CD4-positive, alpha-beta T cell treated with Interleukin-15 for 1 hour (primary cell): ENCODE measurements around the gene GLIS2.
"Not testable (repeated sequence)": the region's sequence is repeated elsewhere in the genome, so short reads cannot be mapped to it uniquely, and the experiment has no call there.

Source experiments
- DNase-seq: peaks from one replicate; pipeline ENCODE4 v3.0.0-alpha.2; 2020

Gene GLIS2

DNA sequence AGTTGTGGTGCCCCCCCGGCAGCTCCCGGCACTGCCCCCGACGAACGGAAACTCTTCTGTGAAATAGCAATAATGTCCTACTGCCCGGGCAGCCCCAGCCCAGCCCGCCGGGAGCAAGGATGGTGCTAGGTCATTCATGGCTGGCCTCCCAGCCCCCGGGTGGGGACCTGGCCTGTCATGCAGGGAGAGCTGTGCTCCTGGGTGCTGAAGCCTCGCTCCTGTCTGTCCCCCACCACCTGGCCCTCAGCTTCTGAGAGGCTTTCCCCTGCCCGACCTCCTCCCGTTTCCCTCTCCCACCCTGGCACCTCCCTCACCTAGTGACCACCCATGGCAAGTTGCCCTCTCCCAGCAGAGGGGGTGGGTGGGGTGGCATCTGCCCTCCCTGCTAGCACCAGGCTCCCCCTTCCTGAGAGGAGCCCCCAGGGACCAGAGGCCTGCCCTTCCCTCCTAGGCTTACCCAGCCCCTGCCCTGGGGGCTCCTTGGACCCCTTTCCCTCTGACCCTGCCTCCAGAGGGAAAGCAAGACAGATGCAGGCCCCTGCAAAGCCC, 21.7 kb downstream of the GLIS2 start:
- DNase-seq = no peak

DNA sequence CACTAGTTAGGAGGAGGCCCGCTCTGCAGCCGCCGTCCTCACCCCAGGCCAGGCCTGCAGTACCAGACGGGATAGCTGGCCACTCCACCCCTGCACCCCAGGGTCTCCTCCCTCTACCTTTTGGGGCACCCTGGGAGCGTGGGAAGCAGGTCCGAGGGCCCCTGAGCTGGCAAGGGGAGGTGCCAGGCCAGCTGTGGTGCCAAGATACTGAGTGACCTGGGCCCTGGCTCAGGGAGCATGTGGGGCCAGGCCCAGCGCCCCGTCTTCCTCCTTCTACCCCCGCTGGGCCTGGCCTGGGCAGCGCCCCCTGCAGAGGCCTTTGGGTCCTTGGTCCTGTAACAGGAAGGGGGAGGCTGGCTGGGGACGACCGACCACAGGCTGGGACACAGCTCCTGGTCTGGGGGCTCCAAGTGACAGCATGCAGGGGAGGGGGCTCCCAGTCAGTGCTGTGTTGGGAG, 22.3 kb downstream of the GLIS2 start:
- no peak for DNase-seq

DNA sequence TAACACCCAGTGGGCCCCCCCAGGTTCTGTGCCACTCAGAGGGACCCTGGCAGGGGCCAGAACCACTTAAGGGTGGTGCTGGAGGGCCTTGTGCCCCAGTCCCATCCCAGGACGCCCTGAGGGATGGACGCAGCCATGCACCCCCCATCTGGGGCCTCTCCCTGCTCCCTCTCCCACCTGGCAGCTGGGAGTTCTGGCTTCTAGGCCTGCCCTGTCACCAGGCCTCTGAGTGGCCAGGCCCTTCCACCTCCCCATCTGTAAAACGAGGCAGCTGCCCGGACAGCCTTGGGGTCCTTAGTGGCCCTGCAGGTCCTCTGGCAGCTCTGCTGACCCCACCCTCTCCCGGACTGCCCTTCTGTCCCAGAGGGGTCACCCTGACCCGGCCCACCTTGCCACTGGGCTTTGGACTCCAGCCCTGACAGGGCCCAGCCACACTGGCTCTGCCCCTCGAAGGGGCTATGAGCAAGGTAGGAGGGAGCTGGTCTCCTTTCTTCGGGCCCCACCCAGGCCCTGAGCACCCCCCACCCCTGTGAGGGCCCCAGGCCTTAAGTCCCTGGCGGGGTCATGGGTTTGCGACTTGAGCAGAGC, 22.9 kb downstream of the GLIS2 start:
- DNase-seq = no peak

DNA sequence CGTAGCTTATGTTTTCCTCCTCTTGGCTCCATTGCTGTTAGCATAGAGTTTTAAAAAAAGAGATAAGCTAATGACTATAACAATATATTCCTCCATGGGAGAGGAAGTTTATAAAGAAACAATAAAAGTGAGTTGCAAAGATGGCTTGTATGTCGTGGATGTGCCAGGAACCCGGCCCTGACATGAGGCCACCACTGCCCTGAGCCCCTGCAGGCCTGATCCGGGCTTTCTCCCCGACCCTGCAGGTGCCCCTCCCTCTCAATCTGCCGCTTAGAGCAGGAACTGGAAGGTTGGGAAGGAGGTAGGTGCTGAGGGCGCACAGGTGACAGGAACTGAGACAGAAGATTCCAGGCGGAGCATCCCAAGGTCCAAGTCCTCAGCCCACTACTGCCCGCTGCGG, 23.6 kb downstream of the GLIS2 start:
- DNase-seq = no peak

DNA sequence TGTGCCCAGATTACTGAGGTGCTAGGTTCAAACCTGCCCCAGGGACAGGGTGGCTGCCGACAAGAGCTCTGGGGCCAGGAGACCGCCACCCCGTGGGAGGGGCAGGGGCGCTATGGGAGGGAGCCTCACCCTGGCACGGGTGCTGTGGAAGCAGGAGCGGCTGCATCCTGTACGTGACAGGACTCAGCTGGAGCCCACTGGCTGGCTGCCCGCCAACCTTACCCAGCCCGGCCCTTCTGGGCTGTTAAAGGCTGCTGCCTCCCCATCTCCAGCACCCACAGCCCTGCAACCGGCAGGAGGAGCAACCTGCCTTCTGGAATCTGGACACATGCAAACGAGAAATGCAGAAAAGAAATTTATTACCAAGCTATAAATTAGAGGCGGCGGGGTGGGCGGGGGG, 24.0 kb downstream of the GLIS2 start:
- no peak for DNase-seq

DNA sequence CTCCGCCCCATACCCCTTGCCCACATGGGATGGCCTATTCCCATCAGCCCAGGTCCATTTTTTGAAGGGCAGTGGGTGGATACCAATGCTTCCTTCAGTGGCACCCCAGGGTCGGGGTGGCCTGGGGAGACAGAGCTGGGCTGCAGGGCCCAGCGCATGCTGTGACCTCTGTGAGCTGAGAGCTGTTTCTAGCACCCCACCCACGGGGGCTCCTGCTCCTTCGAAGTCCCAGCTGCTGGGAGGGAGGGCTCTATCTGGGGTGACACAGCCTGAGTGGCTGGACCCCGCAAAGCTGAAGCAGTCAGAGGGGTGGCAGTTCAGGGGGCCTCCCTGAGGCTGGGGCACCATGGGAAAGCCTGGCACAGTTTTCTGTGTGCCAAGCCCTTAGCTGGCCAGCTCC, 24.6 kb downstream of the GLIS2 start:
- no peak for DNase-seq

DNA sequence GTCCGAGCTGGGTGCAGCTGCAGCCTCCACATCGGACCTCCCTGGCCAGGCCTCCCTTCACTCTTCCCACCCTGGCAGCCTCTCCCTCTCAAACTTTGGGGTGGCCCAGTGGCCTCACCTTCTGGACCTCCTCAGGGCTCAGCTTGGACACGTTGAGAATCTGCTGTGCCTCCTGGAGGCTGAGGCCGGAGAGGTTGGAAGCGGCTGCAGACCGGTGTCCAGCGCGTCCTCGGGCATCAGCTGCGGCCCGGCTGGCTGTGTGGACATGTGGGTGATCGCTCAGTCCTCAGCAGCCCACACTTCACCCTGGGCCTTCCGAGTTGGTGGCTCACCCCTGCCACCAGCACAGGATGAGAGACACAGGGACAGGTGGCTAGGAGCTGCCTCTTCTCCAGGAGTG, 25.4 kb downstream of the GLIS2 start:
- no peak for DNase-seq

DNA sequence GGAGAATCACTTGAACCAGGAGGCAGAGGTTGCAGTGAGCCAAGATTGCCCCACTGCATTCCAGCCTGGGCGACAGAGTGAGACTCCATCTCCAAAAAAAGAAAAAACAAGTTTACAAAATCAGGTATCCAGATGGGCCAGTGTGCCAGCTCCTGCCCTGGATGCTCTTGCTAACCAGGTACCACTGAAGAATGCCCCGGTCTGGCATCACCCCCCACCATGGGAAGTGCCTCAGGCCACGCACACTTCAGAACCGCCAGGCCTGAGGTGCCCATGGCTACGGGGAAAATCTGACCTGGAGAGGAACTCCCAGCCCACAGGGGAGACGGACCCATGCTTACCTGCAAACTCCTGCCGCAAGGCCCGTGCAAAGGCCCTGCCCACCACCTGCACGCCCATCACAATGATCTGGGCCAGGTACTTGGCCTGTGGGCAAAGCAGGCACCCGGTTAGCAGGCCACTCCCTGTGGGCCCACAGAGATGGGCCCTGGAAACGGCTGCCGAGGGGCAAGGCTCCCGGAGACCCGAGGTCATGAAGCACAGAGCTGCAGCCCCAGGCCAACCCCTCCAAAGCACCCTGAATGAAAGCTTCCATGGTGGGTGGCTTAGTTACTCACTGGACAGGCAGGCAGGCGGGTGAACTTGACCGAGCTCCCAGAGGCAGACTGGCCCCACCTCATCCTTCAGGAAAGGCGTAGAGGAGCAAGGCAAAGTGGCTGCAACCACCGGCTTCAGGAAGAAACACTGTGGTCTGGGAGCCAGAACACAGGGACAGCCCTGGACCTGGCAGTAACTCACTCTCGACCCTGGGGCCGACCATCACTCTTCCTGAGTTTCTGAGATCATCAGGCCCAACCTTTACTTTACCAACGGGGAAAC, 27.2 kb downstream of the GLIS2 start:
- DNase-seq = no peak

DNA sequence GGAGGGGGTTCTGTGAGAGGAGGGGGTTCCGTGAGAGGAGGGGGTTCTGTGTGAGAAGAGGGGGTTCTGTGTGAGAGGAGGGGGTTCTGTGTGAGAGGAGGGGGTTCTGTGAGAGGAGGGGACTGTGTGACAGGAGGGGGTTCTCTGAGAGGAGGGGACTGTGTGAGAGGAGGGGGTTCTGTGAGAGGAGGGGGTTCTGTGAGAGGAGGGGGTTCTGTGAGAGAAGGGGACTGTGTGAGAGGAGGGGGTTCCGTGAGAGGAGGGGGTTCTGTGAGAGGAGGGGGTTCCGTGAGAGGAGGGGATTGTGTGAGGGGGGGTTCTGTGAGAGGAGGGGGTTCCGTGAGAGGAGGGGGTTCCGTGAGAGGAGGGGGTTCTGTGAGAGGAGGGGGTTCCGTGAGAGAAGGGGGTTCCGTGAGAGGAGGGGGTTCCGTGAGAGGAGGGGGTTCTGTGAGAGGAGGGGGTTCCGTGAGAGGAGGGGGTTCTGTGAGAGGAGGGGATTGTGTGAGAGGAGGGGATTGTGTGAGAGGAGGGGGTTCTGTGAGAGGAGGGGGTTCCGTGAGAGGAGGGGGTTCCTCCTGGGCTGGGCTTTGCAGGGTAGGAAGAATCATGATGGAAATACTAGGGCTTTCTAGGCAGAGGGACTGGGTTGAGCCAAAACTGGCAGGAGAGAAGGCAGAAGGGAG, 28.6 kb downstream of the GLIS2 start:
- DNase-seq = not testable (repeated sequence)

DNA sequence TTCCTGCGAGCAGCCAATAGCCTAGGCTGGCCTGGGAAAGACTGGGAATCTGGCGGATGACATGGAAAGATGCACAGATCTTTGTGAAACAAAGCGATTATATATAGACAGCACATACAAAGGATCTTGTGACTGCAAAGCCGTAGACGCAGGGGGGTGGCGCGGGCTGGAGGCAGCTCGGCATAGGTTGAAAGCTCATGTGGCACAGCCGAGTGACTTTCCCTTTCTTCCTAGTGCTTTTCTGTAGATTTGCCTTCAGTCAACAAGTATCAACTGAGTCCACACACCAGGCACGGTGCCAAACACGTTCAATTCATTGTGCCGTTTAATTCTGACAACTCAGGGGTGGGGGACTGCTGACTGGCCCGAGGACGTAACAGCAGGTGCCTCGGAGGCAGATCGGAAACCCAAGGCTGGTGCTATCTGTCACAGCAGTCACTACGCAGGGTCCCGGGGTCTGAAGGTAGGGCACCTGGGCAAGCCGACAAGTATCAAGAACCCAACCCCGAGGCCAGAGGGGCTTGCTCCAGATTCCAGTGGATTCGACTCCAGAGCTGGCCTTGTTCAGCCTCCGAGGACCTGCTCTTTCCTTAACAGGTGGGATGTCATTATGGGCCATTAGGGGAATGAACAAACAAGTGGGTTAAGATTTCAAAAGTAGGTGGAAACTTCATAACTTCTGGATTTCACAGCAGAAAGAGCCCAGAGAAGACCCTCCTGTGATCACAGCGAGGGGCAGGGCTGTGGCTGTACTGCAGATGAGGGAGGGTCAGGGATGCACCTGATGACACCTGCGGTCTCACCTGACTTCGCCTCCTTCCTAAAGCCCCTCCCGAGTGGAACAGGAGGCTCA, 29.3 kb downstream of the GLIS2 start:
- DNase-seq = no peak

DNA sequence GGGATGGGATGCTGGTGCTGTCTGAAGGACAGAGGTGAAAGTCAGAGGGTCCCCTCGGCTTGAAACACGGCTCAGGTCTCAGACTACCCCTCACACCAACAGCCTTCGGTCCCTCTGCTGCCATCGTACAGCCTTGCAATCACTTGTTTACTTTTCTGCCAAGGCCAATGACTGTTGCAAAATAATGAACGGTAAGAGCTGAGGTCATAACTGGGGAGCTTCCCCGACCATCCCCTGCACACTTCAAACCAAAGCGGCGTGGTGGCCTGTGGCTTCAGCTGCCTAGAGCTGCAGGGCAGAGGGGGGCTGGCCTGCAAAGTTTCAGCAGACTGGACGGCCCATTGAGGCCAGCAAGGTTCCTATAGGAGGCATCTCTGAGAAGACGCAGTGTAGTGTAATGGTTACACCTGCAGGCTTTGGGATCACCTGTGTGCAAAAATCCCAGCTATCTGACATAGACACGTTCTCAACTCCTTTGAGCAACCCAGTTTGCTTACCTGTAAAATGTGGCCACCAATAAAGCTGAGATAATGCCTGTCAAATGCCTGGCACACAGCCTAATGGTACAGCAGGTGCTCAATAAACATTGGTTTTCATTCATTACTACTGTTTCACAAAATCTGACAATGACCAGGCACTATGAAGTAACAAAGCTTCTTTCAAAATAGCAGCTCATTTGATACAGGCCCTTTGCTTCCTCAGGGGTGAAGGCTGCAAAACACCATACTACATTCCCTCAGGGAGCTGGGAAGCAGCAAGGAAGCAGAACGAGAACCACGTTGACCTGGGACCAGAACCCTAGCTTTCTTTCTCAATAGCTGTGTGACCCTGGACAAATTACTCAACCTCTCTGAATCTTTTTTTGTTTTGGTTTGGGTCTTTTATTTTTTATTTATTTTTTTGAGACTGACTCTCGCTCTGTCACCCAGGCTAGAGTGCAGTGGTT, 30.2 kb downstream of the GLIS2 start:
- no peak for DNase-seq

DNA sequence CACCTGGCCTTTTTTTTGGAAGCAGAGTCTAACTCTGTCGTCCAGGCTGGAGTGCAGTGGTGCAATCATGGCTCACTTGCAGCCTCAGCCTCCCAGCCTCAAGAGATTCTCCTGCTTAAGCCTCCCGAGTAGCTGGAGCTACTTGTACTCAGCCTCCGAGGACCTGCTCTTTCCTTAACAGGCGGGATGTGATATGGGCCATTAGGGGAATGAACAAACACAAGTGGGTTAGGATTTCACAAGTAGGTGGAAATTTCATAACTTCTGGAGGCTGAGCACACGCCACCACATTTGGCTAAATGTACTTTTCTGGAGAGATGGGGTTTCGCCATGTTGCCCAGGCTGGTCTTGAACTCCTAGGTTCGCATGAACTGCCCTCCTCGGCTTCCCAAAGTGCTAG, 31.1 kb downstream of the GLIS2 start:
- DNase-seq = no peak

DNA sequence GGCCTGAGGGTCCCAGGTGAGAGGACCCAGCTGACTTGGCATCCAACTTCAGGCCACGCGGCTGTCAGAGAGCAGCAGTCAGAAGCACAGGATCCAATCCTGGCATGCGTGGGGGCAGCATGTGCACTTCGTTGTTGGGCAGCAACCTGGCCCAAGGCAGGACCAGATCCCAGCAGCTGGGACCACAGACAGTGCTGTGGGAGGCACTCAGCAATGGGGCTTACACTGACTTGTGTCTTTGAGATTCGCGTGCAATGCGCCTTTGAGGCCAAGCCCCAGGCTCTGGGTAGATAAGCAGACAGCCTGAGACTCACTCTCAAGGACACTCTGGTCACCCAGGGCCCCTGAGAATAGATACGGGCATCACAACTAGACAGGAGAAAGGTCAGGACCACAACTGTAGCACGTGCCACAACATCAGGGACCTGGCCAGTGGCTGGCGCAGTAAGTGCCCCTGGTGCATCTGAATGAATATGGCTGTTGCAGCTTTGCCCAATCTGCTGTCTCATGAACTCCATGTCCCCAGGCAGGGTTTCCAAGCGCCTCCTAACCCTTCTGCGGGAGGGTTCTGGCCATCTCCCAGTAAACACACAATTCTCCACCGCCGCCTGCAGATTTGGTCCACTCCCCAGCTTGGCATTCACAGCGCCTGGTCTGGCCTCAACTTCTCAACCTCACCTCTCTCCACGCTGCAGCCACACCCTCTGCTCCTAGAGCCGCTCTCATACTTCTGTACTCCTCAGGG, 32.1 kb downstream of the GLIS2 start:
- DNase-seq = no peak

DNA sequence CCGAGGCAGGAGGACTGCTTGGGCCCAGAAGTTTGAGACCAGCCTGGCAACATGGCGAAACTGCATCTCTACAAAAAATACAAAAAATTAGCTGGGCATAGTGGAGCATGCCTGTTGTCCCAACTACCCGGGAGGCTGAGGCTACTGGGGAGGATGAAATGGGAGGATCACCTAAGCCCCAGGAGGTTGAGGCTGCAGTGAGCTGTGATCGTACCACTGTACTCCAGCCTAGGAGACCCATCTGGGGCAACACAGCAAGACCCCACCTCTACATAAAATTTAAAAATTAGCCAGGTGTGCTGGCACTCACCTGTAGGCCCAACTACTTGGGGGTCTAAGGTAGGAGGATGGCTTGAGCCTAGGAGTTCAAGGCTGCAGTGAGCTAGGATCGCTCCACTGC, 33.5 kb downstream of the GLIS2 start:
- DNase-seq = no peak

DNA sequence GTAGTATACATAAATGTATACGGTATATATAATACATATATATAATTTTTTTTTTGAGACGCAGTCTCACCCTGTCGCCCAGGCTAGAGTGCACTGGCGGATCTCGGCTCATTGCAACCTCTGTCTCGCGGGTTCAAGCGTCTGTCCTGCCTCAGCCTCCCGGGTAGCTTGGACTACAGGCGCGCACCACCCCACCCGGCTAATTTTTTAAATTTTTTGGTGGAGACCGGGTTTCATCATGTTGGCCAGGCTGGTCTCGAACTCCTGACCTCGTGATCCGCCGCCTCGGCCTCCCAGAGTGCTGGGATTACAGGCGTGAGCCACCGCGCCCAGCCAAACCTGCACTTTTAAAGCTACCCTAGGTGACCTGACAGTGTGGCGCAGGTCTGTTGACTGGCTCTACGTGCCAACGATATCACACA, 34.5 kb downstream of the GLIS2 start:
- no peak for DNase-seq

DNA sequence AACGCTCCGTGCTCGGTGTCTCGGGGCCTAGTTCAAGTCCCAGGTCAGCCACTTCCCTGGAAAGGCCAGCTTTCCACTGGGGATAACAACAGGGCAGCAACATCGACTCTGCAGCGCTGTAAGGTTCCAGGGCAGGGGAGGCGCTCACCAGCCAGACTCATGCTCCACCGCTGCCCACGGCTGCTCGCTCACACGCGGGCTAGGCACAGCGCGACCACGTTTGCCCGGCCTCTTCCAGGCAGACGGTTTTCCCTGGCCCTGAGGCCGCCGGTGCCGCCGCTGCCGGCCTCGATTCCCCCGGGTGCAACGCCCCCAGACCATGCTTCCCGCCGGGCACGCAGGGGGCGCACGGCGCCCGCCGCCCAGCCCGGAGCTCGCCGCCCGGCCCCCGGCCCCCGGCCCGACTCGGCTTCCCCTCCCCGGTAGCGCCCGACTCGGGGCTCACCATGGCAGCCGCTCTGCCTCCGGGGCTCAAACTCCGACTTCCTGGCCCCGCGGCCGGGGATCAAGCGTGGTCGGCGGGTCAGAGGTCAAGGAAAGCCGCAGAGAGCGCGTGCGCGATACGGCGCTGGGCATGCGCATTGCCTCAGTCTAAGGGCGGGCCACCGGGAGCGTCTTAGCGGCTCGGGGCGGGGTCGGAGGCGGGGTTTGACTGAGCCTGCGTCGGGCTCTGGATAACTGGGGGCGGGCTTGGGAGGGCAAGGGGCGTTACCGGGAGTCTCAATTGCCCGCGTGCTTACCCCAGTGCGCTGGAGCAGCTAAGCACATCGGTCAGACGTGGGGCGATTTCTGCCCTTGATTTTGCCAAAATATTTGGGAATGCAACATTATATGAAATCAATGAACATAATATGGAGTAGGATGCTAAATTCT, 35.2 kb downstream of the GLIS2 start, which contains the start of gene PAM16:
Gene PAM16, minus strand, starts transcription at position 535 of the 873 bp plus-strand sequence. Its CDS starts 87 bp downstream, at position 448.
- DNase-seq = peak; percentile 97

DNA sequence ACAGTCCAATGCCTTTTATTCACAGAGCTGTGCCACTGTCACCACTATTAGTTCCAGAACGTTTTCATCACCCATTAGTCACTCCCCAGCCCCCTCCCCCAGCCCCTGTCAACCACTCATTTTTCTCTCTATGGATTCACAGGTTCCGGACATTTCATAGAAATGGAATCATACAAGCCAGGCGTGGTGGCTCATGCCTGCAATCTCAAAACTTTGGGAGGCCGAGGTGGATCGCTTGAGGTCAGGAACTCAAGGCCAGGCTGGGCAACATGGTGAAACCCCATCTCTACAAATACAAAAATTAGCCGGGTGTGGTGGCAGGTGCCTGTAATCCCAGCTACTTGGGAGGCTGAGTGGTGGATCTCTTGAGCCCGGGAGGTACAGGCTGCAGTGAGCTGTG, 36.0 kb downstream of the GLIS2 start:
- DNase-seq = no peak

DNA sequence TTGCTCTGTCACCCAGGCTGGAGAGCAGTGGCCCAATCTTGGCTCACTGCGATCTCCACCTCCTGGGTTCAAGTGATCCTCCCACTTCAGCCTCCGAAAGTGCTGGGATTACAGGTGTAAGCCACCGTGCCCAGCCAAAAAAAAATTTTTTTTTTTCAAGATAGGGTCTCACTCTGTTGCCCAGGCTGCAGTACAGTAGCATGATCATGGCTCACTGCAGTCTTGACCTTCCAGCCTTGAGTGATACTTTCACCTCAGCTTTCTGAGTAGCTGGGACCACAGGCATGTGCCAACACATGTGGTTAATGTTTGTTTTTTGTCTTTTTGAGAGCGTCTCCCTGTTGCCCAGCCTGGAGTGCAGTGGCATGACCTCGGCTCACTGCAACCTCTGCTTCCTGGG, 37.0 kb downstream of the GLIS2 start:
- no peak for DNase-seq

DNA sequence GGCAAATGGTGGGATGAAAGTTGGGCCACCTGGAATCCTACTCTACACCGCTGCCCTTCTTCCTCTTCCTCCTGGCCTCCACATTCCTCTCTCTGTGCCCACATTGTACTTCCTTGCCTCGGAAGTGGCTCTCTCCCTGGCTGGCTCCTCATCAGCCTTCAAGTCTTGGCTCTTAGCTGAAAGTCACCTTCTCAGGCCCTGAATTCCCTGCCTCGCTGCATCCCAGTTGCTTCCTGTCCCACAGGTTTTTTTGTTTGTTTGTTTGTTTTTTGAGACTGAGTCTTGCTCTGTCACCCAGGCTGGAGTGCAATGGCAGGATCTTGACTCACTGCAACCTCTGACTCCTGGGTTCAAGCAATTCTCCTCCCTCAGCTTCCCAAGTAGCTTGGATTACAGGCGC, 37.8 kb downstream of the GLIS2 start:
- no peak for DNase-seq
